Testis (tissue), 2 donors: ENCODE results near the gene STEAP1.

ENCODE experiments used
- POLR2A ChIP-seq: fragments of 450-650 bp; IDR thresholded peaks from one replicate; pipeline ENCODE4 v1.6.1; 2017; ENCODE audit warnings: antibody characterized with exemption, mild to moderate bottlenecking, moderate library complexity
- TF ChIP-seq, protein P1 (sequence below), 3 experiments: fragments of 450-650 bp in 2 of 3; fragments of 200-600 bp in 1 of 3; sonication (generic) in 1 of 3; IDR thresholded peaks; one replicate each; pipeline ENCODE4 v1.5.1; 2016 to 2019; ENCODE audit warnings: antibody characterized with exemption in 3 of 3, mild to moderate bottlenecking in 2 of 3, moderate library complexity in 1 of 3

DNA sequence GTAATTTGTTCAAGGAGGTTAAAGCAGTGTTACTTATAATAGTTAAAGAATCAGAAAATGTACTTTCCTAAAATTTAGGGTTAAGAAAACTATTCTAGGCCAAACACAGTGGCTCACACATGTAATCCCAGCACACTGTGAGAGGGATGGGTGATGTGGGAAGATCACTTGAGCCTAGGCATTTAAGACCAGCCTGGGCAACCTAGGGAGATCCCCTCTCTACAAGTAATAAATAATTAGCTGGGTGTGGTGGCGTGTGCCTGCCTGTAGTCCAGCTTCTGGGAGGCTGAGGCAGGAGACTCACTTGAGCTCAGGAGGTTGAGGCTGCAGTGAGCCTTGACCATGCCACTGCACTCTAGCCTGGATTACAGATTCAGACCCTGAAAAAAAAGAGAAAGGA is 53.7 kb downstream of the STEAP1 start:
- TF ChIP-seq, protein P1, sequence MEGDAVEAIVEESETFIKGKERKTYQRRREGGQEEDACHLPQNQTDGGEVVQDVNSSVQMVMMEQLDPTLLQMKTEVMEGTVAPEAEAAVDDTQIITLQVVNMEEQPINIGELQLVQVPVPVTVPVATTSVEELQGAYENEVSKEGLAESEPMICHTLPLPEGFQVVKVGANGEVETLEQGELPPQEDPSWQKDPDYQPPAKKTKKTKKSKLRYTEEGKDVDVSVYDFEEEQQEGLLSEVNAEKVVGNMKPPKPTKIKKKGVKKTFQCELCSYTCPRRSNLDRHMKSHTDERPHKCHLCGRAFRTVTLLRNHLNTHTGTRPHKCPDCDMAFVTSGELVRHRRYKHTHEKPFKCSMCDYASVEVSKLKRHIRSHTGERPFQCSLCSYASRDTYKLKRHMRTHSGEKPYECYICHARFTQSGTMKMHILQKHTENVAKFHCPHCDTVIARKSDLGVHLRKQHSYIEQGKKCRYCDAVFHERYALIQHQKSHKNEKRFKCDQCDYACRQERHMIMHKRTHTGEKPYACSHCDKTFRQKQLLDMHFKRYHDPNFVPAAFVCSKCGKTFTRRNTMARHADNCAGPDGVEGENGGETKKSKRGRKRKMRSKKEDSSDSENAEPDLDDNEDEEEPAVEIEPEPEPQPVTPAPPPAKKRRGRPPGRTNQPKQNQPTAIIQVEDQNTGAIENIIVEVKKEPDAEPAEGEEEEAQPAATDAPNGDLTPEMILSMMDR (IDR thresholded peaks at IDR 0.05) = no peak
- TF ChIP-seq POLR2A = no peak
